Erythroblast (primary cell): ENCODE results near the gene LHX8.

Experiments
- DNase-seq, 2 experiments: peaks; one replicate each; lab custom pipeline; 2025; lab: John Stamatoyannopoulos, UW
- GATA1 ChIP-seq: IDR thresholded peaks from 2 replicates; pipeline ENCODE4 v1.6.1; 2011; ENCODE audit warnings: low read depth, mild to moderate bottlenecking, control low read depth, low read length, moderate library complexity
- POLR2A ChIP-seq: IDR thresholded peaks from 2 replicates; pipeline ENCODE4 v1.6.1; 2011; ENCODE audit warnings: mild to moderate bottlenecking, low read length

LHX8 gene

DNA sequence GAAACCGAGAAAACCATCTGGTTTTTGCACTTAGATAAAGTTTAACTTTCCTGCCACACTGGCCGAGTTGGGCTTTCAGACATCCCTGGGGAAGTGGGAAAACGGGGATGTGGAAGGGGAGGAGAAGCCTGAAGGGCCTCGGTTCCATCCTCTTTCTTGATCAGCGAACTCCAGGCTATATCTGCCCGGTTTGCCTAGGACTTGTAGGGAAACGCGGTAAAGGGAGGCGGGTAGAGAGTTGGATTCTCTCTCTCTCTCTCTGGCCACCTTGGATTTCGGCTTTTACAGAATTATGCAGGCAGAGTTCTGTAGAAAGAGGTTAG is 4.6 kb upstream of the LHX8 start:
- DNase-seq: no peak
- no peak for TF ChIP-seq POLR2A
- TF ChIP-seq GATA1: no peak

DNA sequence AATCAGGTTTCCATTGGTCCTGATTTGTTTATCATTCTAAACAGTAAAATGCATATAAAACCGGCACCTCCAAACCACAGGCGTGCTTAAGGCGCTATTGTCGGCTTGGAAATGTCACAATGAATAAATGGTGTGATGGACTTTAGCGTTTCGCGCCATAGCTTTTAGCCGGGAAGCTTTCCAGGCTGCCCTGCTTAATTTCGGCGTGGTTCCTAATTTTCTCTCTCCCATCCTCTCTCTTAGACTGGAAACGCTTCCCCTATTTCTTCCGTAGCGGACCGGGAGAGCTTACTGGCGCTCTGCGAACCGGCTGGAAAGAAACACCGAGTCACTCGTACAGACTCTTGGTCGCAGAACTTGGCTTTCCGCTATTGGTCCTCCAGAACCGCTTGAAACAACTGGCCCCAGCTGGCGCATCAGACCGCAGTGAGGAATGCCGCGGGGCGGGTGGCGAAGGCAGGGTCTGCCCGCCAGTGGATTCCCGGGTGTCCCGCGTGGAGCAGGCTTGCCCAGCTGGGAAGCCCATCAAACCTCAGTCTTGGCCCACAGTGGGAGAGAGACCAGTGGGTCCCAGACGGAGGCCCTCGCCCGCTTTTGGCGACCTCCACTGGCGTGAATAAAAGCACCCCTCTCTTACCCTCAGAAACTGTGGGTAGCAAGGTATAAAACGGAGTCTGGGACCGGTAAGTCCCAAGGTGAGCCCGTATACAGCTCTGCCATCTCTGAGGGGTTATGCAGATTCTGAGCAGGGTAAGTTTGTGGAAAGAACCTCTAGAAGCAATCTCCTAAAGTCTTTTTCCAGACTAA is 4.0 kb upstream of the LHX8 start:
- TF ChIP-seq POLR2A: no peak
- TF ChIP-seq GATA1: no peak
- DNase-seq: no peak

DNA sequence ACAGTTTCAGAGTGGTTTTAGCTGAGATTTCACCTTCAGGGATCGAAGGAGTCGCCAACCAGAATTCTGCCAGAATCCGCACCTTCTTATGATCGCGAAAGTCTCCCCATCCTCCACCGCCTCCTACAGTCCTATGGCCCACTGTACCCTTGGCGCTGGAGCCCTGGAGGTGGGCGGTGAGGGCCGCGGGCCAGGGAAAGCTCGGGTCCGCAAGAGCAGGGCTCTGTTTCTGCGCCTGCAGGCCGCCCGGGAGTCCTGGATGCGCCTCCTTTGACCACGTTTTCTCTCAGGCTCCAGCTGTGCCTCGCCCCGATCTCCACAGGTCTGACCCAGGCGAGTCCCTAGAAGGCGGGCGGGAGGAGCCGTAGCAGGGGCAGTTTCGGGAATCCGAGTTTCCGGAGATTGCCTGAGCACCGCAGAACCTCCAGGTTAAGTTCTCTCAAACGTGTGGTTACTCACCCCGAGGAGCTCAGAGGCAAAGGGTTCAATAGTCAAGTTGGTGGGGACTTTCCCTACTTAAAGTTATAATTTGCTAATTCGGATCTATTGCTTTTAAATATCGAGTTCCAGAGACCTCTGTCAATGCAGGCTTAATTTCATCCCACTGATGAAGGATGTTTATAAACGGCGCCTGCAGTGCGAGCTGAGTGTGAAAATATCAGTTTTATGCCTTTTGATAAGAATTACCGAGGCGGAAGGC is 3.2 kb upstream of the LHX8 start:
- DNase-seq: no peak
- TF ChIP-seq GATA1: no peak
- no peak for TF ChIP-seq POLR2A

DNA sequence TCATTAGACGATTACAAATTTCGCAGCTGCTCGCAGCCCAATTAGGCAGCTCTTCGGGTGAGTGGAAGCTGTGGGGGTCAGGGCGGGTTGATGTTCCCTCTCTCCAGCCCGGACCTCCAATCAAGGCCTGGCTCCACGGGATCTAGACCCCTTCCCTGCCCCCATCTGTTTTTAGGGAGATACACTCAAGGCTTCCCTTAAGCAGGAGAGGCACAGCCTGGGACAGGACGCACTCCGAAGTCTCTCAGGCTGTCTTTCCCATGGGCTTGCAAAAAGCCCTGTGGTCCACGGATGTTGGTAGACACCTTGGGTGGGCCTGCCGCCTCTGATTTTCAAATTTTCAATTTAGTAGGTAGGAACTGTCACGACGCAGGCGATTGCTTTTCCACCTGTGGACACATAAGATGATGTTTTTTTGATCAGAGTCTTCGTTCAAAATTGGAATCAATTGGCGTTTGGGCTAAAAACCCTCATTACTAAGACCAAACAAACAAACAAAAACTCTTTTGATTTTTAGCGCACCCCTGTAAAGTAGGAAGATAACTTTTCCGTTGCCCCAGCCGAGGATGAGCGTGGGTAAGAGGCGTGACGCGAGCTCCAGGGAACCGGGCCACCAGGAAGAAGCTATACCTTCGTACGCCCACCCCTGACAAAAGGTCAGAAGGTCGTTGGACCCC is 2.5 kb upstream of the LHX8 start:
- no peak for DNase-seq
- TF ChIP-seq POLR2A: no peak
- no peak for TF ChIP-seq GATA1

DNA sequence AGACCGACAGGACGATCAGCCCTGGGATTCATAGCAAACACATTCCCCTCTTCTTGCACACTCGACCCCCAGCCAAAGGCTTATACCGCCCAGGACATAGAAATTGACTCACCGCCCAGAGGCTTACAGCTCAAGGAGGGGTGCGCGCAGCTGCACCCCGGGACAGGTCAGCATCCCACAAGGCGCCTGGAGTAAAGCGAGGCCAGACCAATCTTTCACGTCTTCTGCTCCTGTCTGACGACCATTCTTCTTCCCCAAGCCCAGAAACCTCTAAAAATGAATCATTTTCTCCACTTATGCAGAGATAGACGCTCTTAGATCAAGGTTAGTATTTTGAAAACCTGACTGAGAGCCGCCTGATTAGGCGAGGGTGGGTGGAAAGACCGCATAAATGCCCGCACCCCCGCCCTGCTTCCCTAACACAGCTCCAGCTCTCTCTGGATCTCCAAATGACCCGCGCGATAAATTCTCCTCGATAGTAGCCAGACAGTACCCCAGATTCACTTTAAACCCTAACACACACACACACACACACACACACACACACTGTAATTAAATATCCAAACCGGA is 1.9 kb upstream of the LHX8 start:
- DNase-seq: no peak
- no peak for TF ChIP-seq GATA1
- TF ChIP-seq POLR2A: no peak

DNA sequence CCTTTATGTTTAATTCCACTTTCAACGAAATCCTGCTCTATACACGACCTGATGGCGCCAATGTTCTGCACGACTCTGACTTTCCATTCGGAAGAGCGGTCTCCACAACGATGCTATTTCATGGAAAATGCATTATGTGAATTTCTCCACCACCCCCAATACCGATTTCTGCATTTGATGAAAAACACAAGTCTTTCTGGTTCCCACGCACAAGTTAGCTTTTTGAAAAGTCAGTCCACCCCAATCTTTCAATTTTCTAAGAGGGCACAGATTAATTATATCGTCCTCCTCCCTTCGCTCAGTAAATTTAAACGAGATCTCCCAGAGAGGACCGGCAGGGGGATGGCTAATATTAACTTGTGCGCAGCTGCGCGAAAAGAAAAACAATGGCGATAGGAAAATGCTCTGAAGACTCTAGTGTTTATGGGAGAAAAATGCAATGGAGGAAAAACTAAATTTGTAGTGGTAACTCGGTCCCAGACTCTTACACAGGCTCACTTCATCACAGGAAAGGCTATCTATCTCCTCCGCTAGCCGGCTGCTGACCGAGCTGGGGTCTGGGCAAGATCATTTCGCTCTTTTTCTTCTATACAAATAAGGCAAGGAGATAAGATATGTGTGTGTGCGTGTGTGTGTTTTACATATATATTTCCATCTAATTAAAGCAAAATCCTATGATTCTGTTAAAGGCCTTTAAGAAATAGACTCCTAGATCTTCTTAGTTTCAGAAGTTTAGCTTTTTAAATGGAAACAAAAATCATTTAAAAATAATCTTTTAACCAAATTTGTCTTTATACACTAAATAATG is 1.2 kb upstream of the LHX8 start:
- DNase-seq: no peak
- no peak for TF ChIP-seq POLR2A
- no peak for TF ChIP-seq GATA1

DNA sequence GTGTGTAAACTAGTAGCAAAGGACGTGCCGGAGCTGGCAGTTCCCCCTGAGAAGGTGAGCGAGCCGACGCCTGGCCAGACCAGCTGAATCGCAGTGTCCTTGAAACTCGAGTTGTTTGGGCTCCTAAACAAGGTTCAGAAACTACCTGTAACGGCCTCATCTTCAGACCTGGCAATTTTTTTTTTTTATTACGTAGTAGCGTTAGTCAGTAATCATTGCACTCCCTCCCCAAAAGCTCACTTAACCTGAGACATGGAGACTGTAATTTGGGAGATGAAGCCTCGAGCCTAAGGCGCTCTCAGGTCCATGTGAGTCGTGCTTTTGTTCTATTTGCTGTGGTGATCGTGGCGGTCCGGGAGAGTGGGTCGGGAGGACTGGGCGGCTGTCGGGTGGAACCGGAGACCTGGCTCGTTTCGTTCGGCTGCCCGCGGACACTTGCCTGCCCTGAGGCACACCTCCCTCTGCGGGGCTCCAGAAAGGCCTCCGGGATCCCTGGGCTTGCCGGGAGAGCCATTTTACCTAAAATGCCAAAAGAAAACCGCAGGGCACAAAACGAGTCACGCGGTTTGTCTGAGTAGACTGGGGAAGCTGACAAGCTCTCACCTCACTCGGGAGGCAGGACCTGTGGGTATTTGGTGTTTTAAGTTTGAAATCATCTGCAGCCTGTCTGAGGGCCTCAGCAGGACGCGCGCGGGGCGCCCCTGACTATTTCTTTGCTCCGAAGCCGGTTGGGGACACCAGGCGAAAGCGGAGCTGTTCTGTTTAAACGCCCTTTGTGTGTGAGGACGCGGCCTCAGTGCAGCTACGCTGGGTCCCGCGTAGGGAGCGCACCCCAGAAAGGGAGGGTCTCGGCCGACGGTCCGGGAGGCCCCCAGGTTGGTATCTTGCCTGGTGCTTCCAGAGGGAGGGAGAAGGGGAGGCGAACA is 722 bp downstream of the LHX8 start:
- TF ChIP-seq POLR2A (no peak), GATA1 (no peak)
- DNase-seq: no peak

DNA sequence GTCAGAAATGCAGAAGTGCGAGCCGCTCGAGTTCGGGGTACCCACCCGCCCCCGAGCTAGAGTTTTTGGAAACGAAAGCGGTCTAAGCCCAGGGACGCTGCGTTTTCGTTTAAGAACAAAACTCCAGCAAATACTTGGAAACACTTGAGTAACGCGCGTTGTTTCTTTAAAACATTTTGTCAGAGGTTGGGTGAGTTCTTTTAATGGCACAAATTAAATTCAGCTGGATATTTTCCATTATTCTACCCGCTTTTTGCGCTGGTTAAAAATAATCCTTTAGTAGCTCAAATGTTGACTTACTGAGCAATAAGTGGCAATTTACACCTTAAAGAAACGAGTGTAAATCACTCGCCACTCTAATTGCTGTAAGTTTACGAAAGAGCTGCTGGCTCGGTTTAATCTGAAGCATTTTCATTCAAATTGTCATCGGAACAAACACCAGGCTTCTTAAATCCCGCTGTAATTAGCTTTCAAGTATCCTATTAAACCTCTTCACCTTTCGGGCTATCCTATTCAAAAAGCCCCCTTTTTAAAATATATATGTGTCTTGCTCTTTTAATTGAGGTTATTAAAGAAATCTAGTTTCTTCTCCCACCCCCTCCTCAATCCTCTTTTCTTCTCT is 1.5 kb downstream of the LHX8 start:
- no peak for DNase-seq
- TF ChIP-seq POLR2A (no peak), GATA1 (no peak)

DNA sequence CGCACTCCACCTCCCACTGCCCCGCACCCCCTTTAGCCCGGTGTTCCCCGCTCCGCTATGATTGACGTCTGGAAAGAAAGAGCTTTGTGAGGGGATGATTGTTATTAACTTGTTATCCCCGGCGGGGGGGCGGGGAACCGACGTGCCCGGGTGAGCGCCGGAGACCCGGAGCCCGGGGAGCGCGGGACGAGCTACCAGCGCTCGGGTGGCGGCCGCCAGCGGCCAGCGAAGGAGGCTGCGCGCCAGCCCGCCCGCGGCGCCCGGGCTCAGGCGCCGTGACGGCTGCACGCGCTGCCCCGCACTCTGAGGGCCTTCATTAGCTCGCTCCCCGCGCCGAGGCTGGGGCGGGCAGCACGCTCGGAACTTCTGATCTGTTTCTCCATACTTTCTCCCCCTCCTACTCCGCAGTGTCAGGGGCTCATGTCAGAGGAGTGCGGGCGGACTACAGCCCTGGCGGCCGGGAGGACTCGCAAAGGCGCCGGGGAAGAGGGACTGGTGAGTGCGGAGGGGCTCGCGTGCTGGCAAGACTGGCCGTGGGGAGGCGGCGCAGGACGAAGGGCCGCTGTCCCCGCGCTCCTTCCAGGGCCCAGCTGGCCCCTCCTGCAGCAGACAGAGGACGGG is 2.1 kb downstream of the LHX8 start:
- DNase-seq: no peak
- TF ChIP-seq POLR2A: no peak
- no peak for TF ChIP-seq GATA1

DNA sequence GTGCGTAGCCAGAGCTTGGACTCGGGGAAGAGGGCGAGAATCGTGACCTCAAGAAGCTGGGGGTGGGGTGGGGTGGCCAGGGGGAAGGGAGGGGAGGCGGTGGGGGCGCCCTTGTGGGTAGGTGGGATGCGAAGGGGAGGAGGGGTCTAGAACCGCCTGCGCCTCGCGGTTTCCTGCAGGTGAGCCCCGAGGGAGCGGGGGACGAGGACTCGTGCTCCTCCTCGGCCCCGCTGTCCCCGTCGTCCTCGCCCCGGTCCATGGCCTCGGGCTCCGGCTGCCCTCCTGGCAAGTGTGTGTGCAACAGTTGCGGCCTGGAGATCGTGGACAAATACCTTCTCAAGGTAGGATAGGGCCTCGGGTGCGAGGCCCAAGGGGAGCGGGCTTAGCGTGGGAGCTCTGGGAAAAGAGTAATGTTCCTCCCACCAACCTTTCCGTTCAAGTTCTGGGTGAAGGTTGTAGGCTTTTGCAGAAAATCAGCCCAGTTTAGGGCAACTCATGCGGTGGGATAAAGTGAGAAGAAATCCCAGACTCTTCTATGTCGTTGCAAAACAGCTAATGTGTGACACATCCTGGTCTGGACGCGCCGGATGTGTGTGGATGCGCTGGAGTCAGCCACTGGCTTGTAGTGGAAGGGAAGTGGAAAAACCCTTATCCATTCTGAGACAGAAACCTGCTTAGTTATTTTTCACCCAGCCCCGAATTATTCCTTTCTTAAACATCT is 2.9 kb downstream of the LHX8 start:
- DNase-seq: no peak
- TF ChIP-seq POLR2A (no peak), GATA1 (no peak)

DNA sequence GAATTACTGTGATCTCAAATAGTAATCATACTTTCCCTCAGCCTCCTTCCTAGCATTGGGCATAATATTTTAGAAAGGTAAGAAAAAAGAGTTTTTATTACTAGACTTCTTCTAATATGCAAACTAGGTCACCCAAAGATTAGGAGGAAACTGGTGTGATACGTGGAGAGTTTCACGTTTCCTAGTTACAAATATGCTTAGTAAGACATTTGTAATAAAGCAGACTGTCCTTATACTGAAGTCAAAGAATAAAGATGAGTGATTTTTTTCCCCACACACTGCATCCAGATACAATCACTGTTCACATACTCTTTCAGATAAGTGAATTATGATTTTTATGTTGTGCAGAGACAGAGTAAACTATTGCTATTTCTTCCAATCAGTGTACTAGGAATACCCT is 17.9 kb downstream of the LHX8 start:
- no peak for DNase-seq
- TF ChIP-seq GATA1 (no peak), POLR2A (no peak)

DNA sequence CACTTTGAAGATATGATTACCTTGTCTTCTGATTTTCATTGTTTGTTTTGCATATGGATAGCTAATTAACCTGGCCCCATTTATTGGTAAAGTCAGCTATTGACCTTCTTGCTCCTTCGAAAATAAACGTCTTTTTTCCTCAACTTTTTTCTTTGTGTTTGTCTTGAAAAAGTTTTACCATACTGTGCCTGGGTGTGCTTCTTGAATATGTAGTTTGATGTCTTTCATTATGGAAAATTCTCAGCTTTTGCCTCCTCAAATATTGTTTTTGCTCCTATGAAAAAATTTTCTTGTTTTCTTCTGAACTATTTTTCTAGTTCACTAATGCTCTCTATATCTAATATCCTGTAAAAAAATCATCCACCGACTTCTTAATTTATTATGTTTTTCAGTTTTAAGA is 25.0 kb downstream of the LHX8 start:
- TF ChIP-seq POLR2A (no peak), GATA1 (no peak)
- no peak for DNase-seq
